ENCODE data around the gene CSNK1G2. TPM values are rescaled to one million over a fixed set of nuclear protein-coding genes. Genes with fewer than 3 reads are reported as not detected.

The CSNK1G2 gene
- total RNA-seq, 1 donor from 2014 or later, result 27.9 TPM

- DNase-seq (peak; percentile 73), ATAC-seq (peak; percentile 33)
- intact Hi-C loops (cut with micrococcal nuclease), result no loop called here
These were observed 1.3 kb downstream of the CSNK1G2 start for GRCh38 chr19:1942078-1942933.

- intact Hi-C loops (cut with micrococcal nuclease), result no loop called here
- DNase-seq (no peak), ATAC-seq (no peak)
These were observed 2.1 kb downstream of the CSNK1G2 start for GRCh38 chr19:1942934-1943555.

- DNase-seq (no peak), ATAC-seq (no peak)
- intact Hi-C loops (cut with micrococcal nuclease), result no loop called here
These were observed 2.7 kb downstream of the CSNK1G2 start for GRCh38 chr19:1943661-1944087.

GRCh38 chr19:1944088-1944915 is 3.3 kb downstream of the CSNK1G2 start:
- ATAC-seq (no peak), DNase-seq (no peak)
- intact Hi-C loops (cut with micrococcal nuclease), result no loop called here

- intact Hi-C loops (cut with micrococcal nuclease), result no loop called here
- no peak for ATAC-seq
- no peak for DNase-seq
These were observed 4.1 kb downstream of the CSNK1G2 start for GRCh38 chr19:1944916-1945561.

GRCh38 chr19:1945899-1946298 is 4.9 kb downstream of the CSNK1G2 start:
- DNase-seq, result peak; percentile 52
- no peak for ATAC-seq

GRCh38 chr19:1947651-1948209 is 6.8 kb downstream of the CSNK1G2 start:
- intact Hi-C loops (cut with micrococcal nuclease), result no loop called here
- ATAC-seq, result no peak
- DNase-seq, result no peak

More at GRCh38 chr19:1945899-1946298, 4.9 kb downstream of the CSNK1G2 start:
- intact Hi-C loops (cut with micrococcal nuclease), result no loop called here

GRCh38 chr19:1949304-1950101 is 8.5 kb downstream of the CSNK1G2 start:
- DNase-seq (no peak), ATAC-seq (no peak)
- intact Hi-C loops (cut with micrococcal nuclease), result no loop called here

GRCh38 chr19:1950640-1951039 is 9.7 kb downstream of the CSNK1G2 start:
- ATAC-seq (no peak), DNase-seq (no peak)
- intact Hi-C loops (cut with micrococcal nuclease), result no loop called here

- intact Hi-C loops (cut with micrococcal nuclease), result no loop called here
- DNase-seq, result no peak
- no peak for ATAC-seq
These were observed 11.7 kb downstream of the CSNK1G2 start for GRCh38 chr19:1952635-1953034.

- no peak for DNase-seq
- intact Hi-C loops (cut with micrococcal nuclease), result no loop called here
- ATAC-seq, result no peak
These were observed 12.1 kb downstream of the CSNK1G2 start for GRCh38 chr19:1953037-1953436.

GRCh38 chr19:1953441-1954094 is 12.6 kb downstream of the CSNK1G2 start:
- ATAC-seq (no peak), DNase-seq (no peak)
- intact Hi-C loops (cut with micrococcal nuclease), result no loop called here

GRCh38 chr19:1954532-1954933 is 13.6 kb downstream of the CSNK1G2 start:
- no peak for ATAC-seq
- DNase-seq, result no peak

GRCh38 chr19:1955171-1956121 is 14.5 kb downstream of the CSNK1G2 start:
- intact Hi-C loops (cut with micrococcal nuclease), result no loop called here

More at GRCh38 chr19:1954532-1954933, 13.6 kb downstream of the CSNK1G2 start:
- intact Hi-C loops (cut with micrococcal nuclease), result no loop called here

GRCh38 chr19:1956122-1956494 is 15.1 kb downstream of the CSNK1G2 start:
- DNase-seq, result no peak
- no peak for ATAC-seq
- intact Hi-C loops (cut with micrococcal nuclease), result no loop called here

More at GRCh38 chr19:1955171-1956121, 14.5 kb downstream of the CSNK1G2 start:
- ATAC-seq (no peak), DNase-seq (no peak)

GRCh38 chr19:1956868-1957492 is 16.0 kb downstream of the CSNK1G2 start:
- DNase-seq, result peak; percentile 62
- peak; percentile 71 for ATAC-seq
- intact Hi-C loops (cut with micrococcal nuclease), result no loop called here

Measured in left ventricle myocardium superior (tissue), 1 donor.